ENCODE results near the gene KIF18B. TPM values are rescaled to one million over a fixed set of nuclear protein-coding genes. Genes with fewer than 3 reads are reported as not detected.

Gene KIF18B
- polyA plus RNA-seq, 4 donors, result 10.5 to 12.3 (median 11.3) TPM

DNA sequence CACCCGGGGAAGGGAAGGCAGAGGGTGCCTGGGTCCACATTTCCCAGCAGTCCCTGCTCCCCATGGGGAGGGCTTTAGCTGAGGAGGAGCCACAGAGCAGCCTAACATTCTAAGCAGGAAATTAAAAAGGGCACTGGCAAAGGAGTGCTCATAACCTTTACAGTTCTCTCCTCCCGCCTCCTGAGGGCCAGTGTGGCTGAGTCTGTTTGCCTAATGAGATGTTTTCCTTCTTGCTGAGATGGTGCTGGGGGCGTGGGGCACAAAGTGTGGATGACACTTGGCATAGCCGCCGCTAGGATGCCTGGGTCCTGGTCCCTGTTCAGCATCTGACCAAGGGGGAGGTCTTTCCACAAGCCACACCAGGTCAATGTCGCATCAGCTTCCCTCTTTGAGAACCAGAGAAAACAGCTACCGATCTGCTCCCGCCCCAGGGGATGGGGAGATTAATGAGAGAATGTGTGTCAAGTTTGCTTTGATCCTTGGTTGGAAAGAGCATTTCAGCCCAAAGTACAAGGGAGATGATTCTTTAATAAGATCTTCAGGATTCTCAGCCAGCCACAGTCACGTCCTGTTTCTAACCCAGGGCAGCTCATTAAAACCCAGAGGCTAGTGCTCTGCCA, 5.8 kb downstream of the KIF18B start:
- no peak for DNase-seq (ENCODE audit: low read depth in 4 of 4, low spot score in 3 of 4)

DNA sequence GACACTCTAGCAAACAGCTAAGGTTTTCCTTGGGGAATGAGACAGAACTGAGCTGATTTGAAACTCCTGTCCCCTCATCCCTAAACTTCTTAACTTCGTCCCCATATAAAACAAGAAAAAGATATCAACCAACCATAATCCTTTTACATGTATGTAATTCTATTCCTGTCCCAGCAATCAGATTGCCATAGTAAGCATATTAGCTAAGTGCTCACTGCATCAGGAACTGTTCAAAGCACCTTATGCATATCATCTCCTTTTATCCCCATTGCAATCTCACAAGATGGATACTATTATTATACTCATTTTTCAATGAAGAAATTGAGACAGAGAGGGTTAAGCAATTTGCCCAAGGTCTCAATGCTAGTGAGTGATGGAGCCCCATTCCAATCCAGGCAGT, 6.8 kb downstream of the KIF18B start:
- no peak for DNase-seq (ENCODE audit: low read depth in 4 of 4, low spot score in 3 of 4)

DNA sequence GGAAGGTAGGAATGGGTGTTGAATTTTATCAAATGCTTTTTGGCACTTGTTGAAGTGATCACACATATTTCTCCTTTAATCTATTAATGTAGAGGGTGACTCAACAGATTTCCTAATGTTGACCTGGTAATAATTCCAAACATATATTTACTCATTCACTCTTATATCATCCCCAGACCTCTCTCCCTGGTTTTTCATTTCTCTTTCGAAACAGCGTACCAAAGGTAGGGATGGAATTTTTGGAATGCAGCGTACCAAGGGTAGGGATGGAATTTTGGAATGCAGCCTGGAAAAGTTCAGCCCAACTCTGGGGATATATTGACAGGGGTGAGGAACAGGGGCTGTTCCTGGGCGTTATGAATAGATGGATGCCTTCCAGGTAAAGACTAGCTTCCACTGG, 7.3 kb downstream of the KIF18B start:
- no peak for DNase-seq (ENCODE audit: low read depth in 4 of 4, low spot score in 3 of 4)

DNA sequence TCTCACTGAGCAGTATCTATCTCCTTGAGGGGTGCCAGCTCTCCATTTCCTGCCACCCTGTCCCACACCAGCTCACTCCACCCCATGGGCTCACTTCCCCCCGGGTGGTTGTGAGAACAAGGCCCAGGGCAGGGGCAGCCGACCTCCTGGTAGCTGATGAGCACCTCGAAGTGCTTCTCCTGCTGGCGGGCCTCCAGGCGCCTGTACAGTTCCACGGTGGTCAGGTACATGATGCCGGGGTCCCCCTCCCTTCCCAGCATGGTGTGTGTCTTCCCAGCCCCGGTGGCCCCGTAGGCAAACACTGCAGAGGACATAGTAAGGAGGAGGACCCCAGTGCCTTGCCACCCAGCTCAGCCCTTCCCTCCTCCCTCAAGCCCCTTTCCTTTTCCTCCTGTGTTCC, 12.5 kb downstream of the KIF18B start:
- DNase-seq (ENCODE audit: low read depth in 4 of 4, low spot score in 3 of 4), result no peak

DNA sequence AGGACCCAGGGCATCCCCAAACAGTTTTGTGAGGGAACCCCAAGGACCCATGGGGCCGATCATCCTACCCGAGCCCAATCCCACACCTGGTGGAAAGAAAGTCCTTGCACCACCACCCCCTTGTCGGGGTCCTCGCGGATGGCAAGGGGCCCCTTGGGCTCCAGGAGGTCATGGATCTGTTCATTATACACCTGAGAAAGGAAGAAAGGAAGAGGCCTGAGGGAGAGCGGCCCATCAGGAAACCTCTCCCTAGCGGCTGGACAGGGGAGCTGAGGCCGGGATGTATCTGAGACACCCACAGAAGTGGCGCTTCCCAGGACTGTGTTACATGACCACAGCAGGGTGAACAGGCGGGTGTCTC, 12.8 kb downstream of the KIF18B start:
- DNase-seq (ENCODE audit: low read depth in 4 of 4, low spot score in 3 of 4), result no peak

DNA sequence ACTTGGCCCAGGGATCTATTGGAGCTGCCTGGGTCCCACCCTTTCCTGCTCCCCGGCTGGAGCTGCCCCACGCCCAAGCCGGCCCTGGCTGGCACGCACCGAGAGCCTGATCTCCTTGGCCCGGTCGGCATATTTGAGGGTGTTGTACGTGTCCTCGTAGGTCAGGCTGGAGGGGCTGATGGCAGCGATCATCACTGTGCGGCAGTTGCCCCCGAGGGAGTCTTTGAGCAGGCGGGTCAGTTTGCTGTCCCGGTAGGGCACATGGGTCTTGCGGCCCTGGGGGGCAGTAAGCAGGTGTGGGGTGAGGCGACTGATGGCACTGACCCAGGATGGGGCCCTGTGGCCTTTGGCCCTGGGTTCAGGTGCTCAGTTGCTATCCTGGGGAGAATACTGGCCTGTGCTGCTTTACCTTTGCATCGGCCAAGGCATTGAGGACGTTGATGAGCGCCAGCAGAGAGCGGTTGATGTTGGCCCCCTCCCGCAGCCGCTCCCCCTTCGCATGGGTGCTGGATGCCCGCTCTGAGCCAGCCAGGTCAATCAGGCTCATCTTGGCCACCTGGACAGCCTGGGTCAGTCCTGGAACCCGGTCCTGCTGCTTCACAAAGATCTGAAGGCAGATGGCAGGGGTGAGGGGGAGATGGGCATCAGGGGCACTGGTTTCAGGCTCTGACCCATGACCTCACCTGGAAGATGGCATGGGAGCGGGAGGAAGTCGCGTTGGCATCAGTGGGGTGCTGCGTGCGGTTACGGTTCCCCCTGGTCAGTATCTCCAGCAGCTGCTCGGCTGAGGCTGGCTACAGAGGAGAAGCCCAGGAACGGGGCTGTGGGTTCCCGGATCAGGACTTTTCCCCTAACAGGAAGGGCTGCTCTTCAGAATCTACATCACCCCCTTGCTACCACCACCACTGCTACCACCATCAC, 13.5 kb downstream of the KIF18B start:
- no peak for DNase-seq (ENCODE audit: low read depth in 4 of 4, low spot score in 3 of 4)

DNA sequence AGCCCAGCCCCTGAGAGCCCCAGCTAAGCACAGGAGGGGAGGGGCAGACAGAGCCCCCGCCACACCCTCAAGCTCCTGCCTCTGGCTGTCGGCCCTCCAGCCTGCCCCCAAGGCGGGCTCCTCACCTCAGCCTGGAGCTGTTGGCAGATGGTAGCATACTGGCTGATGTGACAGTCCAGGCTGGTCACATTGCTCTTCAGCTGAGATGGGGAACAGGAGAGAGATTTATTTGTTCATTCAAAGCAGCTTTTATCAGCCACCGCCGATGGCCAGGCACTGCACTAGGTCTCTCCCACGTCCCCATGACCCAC, 14.8 kb downstream of the KIF18B start:
- no peak for DNase-seq (ENCODE audit: low read depth in 4 of 4, low spot score in 3 of 4)

DNA sequence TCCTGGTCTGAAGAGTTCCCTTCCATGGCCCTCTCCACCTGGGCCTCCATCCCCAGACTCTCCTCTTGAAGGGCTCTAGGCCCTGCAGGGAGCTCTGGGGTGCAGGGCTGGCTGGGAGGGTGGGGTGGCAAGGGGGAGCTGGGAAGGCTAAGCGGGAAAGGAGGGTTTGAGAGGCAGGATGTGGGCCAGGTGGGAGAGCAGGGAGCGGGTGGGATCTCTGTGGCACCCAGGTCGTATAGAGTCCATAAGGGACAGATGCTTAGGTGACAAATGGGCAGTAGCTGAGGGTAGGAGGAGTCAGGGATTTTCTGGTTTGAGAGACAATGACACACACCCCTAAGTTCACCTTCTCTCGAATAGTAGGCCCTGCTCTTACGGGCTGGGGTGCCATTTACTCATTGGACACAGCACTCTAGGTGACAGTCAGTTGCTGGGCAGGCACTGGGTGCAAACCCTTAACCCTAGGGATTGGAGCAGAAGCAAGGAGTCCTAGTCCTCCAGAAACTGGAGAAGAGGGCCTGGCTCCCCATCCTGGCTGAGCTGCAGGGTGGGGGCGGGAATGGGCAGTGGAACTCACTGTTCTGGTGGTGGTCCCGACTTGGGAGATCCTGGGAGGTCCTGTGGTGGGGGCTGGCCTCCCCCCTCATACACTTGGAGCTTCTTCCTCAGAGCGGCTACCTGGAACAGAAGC, 15.3 kb downstream of the KIF18B start:
- DNase-seq (ENCODE audit: low read depth in 4 of 4, low spot score in 3 of 4), result no peak

DNA sequence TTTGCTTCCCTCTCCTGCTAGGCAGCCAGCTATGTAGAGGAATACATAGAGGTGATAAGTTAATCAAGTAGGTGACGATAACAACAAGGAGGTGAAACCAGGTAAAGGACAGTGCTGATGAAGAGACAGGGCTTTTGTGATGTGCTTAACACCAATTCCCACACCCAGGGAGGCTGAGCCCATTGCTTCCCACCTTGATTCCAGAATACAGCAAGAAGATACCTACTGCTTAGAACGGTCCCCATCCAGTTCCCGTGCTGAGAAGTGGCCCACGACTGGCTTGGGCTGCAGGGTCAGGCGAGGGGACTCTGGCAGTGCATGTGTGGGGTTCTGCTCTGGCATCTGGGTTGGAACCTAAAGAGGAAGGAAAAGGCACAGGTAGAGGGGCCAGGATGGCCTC, 16.2 kb downstream of the KIF18B start:
- no peak for DNase-seq (ENCODE audit: low read depth in 4 of 4, low spot score in 3 of 4)

DNA sequence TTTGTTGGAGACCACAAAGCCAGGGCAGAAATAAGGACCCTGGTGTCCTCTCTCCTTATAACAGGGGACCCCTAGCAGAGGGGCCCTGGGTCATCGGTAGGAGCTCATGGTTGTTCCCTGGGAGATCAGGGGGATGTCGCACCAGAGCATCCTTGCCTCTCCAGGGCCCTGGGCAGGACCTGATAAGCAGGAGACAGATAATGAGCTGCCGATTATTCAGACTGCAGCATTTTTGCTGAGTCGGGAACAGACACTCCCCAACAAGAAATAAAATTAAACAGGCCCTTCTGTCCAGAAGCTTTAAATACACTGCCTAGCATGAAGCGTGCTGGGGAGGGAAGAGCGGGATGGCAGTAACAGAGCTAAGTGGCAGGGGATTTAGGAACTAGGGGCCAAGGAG, 16.9 kb downstream of the KIF18B start:
- no peak for DNase-seq (ENCODE audit: low read depth in 4 of 4, low spot score in 3 of 4)

DNA sequence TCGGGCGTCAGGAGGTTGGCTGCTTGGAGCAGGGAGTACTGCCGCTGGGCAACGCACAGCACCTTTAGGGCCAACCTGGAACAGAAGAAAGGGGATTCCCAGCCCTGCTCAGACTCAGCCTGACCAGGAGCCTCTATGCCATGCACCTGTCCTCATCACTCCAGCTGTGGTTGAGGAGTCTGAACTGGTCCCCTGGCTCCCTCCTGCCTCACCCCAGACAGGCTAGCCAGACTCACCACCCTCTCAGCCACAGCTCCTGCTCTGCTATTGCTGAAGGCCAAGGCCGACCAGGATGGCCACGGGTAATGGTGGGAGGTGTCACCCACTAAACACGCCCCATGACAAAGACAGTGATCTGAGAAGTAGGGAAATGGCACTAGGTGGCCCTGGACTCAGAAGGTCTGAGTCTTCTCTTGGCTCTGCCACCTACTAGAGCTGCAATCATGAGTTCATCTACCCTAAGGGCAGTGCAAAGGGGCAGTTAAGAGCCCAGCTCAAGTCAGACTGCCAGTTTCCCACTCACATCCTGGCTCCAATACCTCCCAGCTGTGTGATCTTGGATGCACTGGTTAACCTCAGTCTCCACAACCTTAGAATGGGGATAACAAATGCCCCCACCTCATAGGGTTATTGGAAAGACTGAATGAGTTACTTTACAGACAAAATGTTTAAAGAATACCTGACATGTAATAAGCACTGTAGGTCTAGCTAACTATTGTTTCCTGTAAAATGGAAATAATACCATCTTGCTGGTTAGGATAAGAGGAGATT, 18.4 kb downstream of the KIF18B start:
- no peak for DNase-seq (ENCODE audit: low read depth in 4 of 4, low spot score in 3 of 4)

DNA sequence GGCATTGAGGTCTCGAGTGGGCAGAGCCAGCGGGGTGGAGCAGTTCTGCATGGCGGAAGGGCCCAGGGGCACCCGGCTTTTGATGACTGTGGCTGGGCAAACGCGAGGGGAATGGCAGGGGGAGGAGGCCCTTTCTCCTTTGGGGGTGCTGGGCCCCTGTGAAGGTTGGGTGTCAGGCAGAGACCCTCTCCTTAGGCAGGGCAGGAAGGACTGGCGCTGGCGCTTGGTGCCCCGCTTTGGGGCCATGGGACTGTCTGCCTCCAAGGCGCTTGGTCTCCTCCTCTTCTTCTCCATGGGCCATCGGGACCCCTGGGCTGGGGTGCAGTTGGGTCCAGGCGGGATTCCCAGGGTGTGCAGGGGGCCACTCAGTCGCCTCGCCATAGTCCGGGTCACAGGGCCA, 19.4 kb downstream of the KIF18B start:
- no peak for DNase-seq (ENCODE audit: low read depth in 4 of 4, low spot score in 3 of 4)

DNA sequence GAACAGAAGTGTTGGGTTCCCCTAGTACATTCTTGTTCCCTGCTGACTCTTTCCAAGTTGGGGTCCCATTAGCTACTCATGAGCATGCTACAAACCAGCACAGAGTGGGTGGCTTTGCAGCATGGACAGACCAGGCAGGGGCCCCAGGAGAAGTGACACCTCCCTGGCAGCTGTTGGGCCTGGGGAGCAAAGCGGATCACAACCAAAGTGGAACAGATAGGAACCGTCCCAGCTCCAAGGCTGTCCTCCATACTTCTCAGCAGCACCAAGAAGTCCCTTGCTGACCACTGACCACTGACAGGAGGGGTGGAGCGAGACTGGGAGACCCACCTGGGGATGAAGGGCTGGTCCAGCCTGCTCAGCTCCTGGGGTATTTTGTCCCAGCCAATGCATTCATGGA, 19.9 kb downstream of the KIF18B start:
- DNase-seq (ENCODE audit: low read depth in 4 of 4, low spot score in 3 of 4), result no peak

DNA sequence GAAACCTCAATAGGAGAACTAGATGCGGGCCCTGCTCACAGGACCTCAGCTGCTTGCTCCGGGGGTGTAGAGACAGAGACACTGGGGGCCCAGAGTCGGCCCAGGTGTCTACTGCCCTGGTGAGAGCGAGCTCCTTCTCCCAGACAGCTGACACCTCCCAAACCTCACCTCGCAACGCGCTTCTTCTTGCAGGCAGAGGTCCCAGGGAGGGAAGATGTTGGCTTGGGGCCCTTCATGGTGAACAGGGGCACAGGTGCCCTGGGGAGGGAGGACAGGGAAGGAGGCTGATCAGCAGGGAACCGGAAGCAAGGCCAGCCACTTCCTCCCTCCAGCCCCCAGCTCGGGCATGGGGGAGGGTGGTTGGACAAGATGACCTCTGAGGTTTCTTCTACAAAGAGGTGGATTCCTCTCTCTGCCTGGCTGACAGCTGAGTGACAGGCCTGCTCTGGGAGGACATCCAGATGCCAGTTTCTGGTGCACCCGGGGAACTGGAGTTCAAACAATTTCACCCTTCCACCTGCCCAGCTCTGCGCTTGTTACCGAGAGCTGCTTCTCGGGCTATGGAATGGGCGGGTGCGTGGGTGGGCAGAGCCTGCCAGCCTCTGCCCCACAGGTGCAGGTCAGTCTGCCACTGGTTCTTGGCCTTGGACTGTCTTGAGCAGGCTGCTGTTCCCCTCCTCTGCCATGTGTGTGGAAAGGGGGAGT, 20.6 kb downstream of the KIF18B start:
- DNase-seq (ENCODE audit: low read depth in 4 of 4, low spot score in 3 of 4), result no peak

DNA sequence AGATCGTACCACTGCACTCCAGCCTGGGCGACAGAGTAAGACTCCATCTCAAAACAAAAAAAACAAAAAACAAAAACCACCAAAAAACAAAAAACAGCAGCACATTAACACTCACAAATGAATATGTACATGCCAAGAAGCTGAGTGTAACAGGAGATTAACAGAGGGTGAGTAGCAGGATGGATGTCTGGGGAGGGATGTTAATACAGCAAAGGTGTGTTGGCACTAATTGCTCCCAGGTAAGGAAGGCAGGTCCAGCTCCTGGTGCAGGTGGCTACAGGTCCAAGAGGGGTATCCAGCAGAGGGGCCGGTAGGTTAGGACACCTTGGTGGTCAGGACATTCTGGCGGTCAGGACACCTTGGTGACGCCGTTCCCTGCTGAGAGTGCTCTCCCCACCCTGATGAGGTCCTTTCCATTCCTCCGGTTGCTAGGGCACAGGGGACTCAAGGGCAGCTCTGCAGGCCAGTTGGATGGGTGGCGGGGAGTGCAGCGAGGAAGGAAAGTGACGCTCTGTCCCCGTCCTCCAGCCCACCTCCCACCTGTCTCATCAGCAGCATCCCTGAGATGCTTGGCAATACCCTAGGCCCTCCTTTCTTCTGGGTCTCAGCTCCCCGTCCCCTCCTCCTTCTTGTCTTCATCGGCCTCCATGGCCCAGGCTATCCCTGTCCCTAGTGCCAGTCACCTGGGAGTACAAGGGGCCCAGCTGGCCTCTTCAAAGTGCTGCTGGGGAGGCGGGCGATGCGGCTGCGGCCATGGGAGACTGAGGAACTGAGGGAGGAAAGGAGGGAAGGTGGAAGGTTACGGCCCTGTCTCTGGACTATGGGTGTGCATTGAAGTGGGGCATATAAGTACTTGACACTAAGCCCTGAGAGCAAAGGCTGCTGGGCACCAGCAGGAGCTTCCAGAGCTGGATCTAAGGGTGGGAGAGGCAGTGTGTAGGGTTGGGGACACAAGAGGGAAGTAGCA, 21.6 kb downstream of the KIF18B start:
- DNase-seq (ENCODE audit: low read depth in 4 of 4, low spot score in 3 of 4), result no peak

DNA sequence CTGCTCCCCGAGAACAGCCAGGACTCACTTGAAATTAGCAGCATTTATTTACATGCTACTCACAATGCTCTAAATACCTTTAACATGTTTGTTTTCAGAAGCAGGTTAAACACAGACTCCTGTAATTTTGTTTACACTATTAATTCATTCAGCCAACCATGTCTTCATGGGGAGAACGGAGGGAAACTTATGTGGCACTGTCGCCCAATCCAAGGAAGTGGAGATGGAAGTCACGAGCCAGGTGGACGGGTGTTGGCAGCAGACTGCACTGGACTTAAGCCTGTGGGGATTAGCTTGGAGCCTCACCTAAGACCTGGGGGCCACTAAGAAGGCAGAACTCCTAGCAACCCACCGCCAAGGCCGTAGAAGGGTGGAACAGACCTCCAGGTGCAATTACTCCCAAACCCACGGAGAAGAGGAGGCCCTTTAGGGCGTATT, 23.4 kb downstream of the KIF18B start:
- no peak for DNase-seq (ENCODE audit: low read depth in 4 of 4, low spot score in 3 of 4)

DNA sequence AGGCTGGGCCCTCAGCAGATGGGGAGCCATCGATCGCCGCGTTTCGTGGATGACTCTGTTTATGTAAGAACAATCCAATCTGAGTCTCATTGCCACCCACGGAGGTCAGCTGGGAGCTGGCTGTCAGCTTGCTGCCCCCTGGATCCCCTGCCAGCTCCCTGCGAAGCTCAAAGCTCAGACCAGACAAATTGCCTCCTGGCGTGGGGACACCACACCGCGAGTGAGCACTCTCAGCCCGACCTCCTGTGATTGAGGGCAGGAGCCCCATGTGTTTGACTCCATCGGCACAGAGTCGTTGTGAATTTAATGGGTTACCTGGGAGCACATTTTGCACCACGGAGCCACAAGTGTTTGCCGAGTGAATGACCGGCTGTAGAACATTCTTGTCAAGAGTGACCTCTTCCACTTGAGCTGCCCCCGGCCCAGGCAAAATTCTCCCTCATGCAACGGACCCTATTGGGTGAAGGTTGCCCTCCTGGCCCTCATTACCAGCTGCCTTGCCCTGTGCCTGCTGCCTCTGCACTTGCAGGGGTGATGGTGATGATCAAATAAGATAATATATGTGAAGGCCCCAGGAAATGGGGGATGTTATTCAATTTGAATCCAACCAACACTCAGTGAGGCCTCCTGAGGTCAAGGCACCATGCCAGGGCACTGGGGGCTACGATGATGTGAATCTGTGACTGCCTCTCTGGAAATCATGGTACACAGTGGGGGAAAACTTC, 24.7 kb downstream of the KIF18B start:
- DNase-seq (ENCODE audit: low read depth in 4 of 4, low spot score in 3 of 4), result no peak

DNA sequence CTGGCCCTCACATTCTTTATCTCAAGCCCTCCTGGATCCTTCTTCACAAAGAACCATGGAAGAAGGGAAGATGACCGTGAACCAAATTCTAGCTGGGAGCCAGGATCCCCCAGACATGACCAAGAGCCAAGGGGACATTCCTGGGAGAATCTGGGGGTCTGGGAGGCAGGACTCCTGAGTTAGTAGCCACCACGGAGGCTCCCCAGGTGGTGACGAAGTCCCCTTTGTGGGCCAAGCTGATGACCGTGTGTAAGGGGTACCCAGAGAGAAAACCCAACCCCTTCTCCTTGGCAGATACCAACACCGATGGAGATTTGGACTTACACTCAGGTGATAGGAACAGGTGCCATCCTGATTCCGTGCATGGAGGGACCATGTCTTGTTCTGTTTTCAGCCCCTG, 25.4 kb downstream of the KIF18B start:
- no peak for DNase-seq (ENCODE audit: low read depth in 4 of 4, low spot score in 3 of 4)
